Lower leg skin (tissue), 3 donors: ENCODE results near the gene NPAS1.

Source experiments
- CTCF ChIP-seq, 3 donors: fragments of 450-650 bp; IDR thresholded peaks; one replicate each; pipeline ENCODE4 v1.5.1; 2016; ENCODE audit warnings: antibody characterized with exemption in 3 of 3, mild to moderate bottlenecking in 3 of 3, moderate library complexity in 2 of 3
- POLR2A ChIP-seq, 2 donors: fragments of 450-650 bp; IDR thresholded peaks; one replicate each; pipeline ENCODE4 v1.6.1; 2016 to 2017; ENCODE audit warnings: antibody characterized with exemption in 2 of 2, mild to moderate bottlenecking in 1 of 2, moderate library complexity in 1 of 2

DNA sequence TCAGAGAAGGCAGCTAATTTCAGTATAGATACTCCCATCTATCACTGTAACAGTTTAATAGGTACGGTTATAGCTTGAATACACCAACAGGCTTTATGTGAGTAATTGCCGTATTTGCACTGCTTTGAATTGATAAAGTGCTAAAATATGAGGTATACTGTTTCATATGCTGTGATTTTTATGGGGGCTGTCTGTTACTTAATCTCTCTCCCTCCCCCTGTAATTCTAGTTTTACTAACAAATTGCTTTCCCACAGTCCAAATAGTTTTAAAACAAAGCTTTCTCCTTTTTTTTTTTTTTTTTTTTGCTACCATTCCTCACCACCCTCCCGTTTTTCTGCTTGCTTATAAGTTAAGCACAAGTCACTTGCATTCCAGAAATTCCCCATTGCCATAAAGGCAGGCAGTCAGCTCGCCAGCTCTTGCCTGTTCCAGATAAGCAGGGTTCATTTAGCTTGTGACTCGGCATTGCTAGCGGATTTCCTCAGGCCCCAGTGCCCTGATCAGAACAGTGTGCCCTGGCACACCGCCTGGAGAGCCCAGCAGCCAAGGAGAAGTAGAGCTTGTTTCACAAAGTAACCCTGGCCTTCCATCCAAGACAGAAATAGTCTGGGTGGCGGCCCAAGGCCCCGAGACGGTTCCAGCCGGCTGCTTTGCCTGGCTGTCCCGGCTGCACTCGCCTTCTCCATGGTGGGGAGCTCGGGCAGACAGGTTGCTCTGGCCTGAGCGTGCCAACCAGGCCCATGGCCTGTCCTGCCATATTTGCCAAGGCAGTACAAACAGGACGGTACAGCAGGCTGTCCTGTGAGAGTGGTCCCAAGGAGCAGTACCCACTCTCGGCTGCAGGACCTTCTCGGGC lies 43.5 kb upstream of the NPAS1 start:
- no peak for TF ChIP-seq CTCF (IDR thresholded peaks at IDR 0.05)
- TF ChIP-seq POLR2A (IDR thresholded peaks at IDR 0.05): no peak
